Cardiac fibroblast (primary cell): Measurements from ENCODE around the gene COX6A1.
"Not testable (repeated sequence)": the region's sequence is repeated elsewhere in the genome, so short reads cannot be mapped to it uniquely, and the experiment has no call there.

ENCODE experiments used
- DNase-seq, 2 donors: peaks; one replicate each; pipeline versions ENCODE4 v3.0.0 to v3.0.0-alpha.2; 2010; ENCODE audit warnings: low read depth in 2 of 2
- H3K4me3 ChIP-seq, 2 donors: replicated peaks in 1 of 2; 1 replicate in 1 of 2; 2 replicates in 1 of 2; pipeline ENCODE4 v1.5.1; 2011; ENCODE audit warnings: low read depth in 2 of 2, low read length in 2 of 2, mild to moderate bottlenecking in 2 of 2, moderate library complexity in 1 of 2
- TF ChIP-seq, protein P1 (sequence below): IDR thresholded peaks from one replicate; pipeline ENCODE4 v1.5.1; 2011; ENCODE audit warnings: low read depth, mild to moderate bottlenecking, low read length, inconsistent platforms

The COX6A1 gene

GRCh38 chr12:120481022-120481767 lies 43.3 kb downstream of the COX6A1 start:
- DNase-seq: no peak
- TF ChIP-seq, protein P1, sequence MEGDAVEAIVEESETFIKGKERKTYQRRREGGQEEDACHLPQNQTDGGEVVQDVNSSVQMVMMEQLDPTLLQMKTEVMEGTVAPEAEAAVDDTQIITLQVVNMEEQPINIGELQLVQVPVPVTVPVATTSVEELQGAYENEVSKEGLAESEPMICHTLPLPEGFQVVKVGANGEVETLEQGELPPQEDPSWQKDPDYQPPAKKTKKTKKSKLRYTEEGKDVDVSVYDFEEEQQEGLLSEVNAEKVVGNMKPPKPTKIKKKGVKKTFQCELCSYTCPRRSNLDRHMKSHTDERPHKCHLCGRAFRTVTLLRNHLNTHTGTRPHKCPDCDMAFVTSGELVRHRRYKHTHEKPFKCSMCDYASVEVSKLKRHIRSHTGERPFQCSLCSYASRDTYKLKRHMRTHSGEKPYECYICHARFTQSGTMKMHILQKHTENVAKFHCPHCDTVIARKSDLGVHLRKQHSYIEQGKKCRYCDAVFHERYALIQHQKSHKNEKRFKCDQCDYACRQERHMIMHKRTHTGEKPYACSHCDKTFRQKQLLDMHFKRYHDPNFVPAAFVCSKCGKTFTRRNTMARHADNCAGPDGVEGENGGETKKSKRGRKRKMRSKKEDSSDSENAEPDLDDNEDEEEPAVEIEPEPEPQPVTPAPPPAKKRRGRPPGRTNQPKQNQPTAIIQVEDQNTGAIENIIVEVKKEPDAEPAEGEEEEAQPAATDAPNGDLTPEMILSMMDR: no peak
- no peak overlapping the region for H3K4me3 ChIP-seq

- TF ChIP-seq, protein P1: no peak
- no peak overlapping the region for H3K4me3 ChIP-seq
- DNase-seq: no peak
Observed at GRCh38 chr12:120483621-120484020, 45.7 kb downstream of the COX6A1 start.

DNA sequence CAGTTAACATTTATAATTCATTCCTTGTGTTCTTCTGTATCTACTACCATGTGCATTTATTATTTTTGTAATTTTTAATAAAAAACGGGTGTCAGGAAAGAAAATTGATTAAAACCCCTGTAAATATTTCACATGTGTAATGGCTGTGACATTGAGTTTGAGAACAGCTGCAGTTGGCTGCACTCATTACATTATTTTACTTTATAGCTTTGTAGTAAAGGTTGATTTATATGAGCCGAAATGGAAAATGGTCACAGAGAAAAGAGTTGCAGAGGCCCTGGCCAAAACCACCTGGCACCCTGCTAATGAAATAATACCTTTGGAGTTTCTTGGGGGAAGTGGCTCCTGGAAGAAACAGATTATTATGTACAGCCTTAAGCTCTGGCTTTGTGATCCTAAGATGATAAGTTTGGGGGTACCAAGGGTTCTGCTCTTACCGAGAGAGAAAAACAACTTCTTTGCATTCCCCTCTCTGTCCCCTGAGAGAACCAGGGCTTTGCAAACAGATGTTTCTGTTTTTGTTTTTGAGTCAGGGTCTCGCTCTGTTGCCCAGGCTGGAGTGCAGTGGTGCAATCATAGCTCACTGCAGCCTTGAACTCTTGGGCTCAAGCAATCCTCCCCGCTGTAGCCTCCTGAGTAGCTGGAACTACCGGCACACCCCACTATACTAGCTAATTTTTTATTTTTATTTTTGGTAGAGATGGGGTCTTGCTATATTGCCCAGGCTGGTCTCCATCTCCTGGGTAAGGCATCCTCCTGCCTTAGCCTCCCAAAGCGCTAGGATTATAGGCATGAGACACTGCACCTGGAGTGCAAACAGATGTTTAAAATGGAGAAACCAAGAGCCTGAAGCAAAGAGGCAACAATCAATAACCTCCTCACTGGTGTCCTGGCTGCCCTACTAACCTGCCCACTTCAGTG lies 48.3 kb downstream of the COX6A1 start:
- H3K4me3 ChIP-seq: no peak overlapping the region
- TF ChIP-seq, protein P1: no peak
- DNase-seq: no peak

DNA sequence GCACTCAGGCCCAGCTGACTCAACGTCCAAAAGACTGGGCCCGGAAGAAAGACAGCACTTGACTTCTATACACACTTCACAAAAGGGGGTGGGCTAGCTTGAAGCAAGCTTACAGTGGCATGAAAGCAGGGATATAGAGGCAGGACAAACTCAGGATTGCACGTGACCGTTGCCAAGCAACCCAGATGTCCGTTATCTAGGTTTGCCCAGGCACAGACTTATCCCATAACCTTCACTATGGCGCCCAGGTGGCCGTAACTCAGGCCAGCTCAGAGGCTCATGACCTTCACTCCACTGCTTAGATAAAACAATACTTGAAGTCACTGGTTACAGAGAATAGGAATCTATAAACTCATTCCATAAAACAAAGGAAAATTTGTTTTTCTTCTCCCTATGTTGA lies 49.6 kb downstream of the COX6A1 start:
- H3K4me3 ChIP-seq, DNase-seq: not testable (repeated sequence)

- no peak overlapping the region for H3K4me3 ChIP-seq
- DNase-seq: no peak
- TF ChIP-seq, protein P1: no peak
Observed at GRCh38 chr12:120488057-120488640, 50.2 kb downstream of the COX6A1 start.

- DNase-seq: no peak
- TF ChIP-seq, protein P1: no peak
- H3K4me3 ChIP-seq: no peak overlapping the region
Observed at GRCh38 chr12:120489018-120489417, 51.1 kb downstream of the COX6A1 start.

GRCh38 chr12:120490325-120490724 lies 52.4 kb downstream of the COX6A1 start:
- TF ChIP-seq, protein P1: no peak
- no peak for DNase-seq
- H3K4me3 ChIP-seq: no peak overlapping the region
